Breast epithelium (tissue), 3 donors: Measurements from ENCODE around the gene TNS1.

Source experiments
- CTCF ChIP-seq, 3 donors: fragments of 450-650 bp; IDR thresholded peaks; one replicate each; pipeline ENCODE4 v1.5.1; 2016 to 2017; ENCODE audit warnings: antibody characterized with exemption in 3 of 3, mild to moderate bottlenecking in 3 of 3, moderate library complexity in 3 of 3
- POLR2AphosphoS5 ChIP-seq, 3 donors: sonication (generic); formaldehyde crosslinking; IDR thresholded peaks; one replicate each; pipeline ENCODE4 v1.6.1; 2017; ENCODE audit warnings: antibody characterized with exemption in 3 of 3

- TF ChIP-seq POLR2AphosphoS5 (IDR thresholded peaks at IDR 0.05) (no peak), CTCF (IDR thresholded peaks at IDR 0.05) (no peak)
Observed at GRCh38 chr2:217903142-217903858, 99.5 kb downstream of the TNS1 start.
